ENCODE data around the gene ATP6V1E1. TPM values are rescaled to one million over a fixed set of nuclear protein-coding genes. Genes with fewer than 3 reads are reported as not detected.
A peak's percentile ranks its signal among the peaks of the same experiment; 100 is the strongest.
"Not testable (repeated sequence)": the region's sequence is repeated elsewhere in the genome, so short reads cannot be mapped to it uniquely, and the experiment has no call there.

The ATP6V1E1 gene
- total and polyA plus RNA-seq, 2 donors (not counting 1 experiment from before 2014, with no cell fraction given) = 182 to 238 TPM

DNA sequence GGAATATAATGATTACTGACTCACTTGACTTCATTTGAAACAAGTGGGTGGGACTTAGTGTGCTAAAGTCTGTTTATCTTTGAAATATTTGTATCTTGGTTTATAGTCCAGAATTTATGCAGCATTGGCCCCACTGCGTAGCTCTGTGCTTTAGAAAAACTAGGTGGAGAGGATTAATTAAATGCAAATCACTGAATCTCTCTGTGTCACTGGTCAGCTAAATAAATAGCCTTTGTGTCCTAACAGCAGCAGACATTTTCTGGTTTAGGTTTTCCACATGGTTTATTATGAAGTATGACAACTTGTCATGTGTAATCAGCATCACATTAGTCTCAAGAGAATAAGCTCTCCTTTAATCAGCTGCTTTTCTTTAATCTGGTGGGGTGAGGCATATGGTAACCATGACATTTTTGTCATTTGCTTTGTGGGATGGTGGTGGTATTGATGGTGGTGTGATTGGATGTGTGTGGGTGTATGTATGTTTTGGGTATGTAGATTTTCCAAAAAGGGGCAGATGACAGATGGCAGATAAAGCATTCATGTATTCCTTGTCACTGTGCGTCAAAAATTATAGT lies 44.0 kb upstream of the ATP6V1E1 start:
- no peaks in the 10 kb centered on the region for H3K9me3 ChIP-seq (ENCODE audit: control insufficient read depth, insufficient read depth, low read depth, low read length)
- H3K4me2 ChIP-seq (ENCODE audit: extremely low read depth, insufficient read depth, low read length) = peak overlapping the region; percentile 11
- H3K9ac ChIP-seq (ENCODE audit: insufficient read depth, low read length) = no peak overlapping the region
- H3K27me3 ChIP-seq (ENCODE audit: control insufficient read depth, insufficient read depth, low read length) = no peaks in the 10 kb centered on the region
- peak overlapping the region; percentile 17 for H3K27ac ChIP-seq (ENCODE audit: insufficient read depth, low read length)
- H3K4me1 ChIP-seq (ENCODE audit: control insufficient read depth, extremely low read depth, insufficient read depth, low read length) = peaks cover 11% of the 10 kb centered on the region
- peak; percentile 42 to 81 for DNase-seq (ENCODE audit: low read depth in 2 of 2)
- H3K79me2 ChIP-seq (ENCODE audit: control insufficient read depth, insufficient read depth, low read length) = peaks cover 4% of the 10 kb centered on the region
- H2AFZ ChIP-seq (ENCODE audit: low read length) = no peak overlapping the region
- TF ChIP-seq EZH2 (IDR thresholded peaks at IDR 0.05; ENCODE audit: low read length, missing control alignments) = no peak
- TF ChIP-seq CTCF (conservative IDR thresholded peaks at IDR 0.05 in 1 of 2, IDR thresholded peaks at IDR 0.05 in 1 of 2; ENCODE audit: low read depth in 1 of 2, low read length in 2 of 2) = no peak
- H4K20me1 ChIP-seq (ENCODE audit: control insufficient read depth, extremely low read depth, insufficient read depth, low read length) = no peaks in the 10 kb centered on the region
- H3K36me3 ChIP-seq (ENCODE audit: control insufficient read depth, insufficient read depth, low read length) = peaks cover 3% of the 10 kb centered on the region
- H3K4me3 ChIP-seq (replicated peaks in 1 of 4; ENCODE audit: control extremely low read depth in 1 of 4, insufficient read depth in 1 of 4, low read depth in 3 of 4, low read length in 4 of 4) = no peak overlapping the region

DNA sequence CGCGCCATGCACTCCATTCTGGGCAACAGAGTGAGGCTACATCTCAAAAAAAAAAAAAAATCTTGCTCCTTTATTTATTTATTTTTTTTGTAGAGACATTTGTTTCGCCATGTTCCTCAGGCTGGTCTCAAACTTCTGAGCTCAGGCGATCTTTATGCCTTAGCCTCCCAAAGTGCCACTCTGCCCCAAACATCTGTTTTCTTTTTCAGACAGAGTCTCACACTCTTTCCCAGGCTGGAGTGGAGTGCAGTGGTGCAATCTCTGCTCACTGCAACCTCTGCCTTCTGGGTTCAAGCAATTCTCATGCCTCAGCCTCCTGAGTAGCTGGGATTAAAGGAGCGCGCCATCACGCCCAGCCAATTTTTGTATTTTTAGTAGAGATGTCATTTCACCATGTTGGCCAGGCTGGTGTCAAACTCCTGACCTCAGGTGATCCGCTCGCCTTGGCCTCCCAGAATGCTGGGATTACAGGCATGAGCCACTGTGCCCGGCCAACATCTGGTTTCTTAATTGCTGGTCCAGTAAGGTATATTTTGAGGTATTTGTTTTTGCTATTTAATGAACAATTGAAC lies 43.1 kb upstream of the ATP6V1E1 start:
- H3K36me3 ChIP-seq (ENCODE audit: control insufficient read depth, insufficient read depth, low read length); H3K9me3 ChIP-seq (ENCODE audit: control insufficient read depth, insufficient read depth, low read depth, low read length); H2AFZ ChIP-seq (ENCODE audit: low read length); H3K9ac ChIP-seq (ENCODE audit: insufficient read depth, low read length); H3K27me3 ChIP-seq (ENCODE audit: control insufficient read depth, insufficient read depth, low read length); H3K4me3 ChIP-seq (replicated peaks in 1 of 4; ENCODE audit: control extremely low read depth in 1 of 4, insufficient read depth in 1 of 4, low read depth in 3 of 4, low read length in 4 of 4); H3K79me2 ChIP-seq (ENCODE audit: control insufficient read depth, insufficient read depth, low read length); H3K27ac ChIP-seq (ENCODE audit: insufficient read depth, low read length); H4K20me1 ChIP-seq (ENCODE audit: control insufficient read depth, extremely low read depth, insufficient read depth, low read length): not testable (repeated sequence)
- peaks cover 11% of the 10 kb centered on the region for H3K4me1 ChIP-seq (ENCODE audit: control insufficient read depth, extremely low read depth, insufficient read depth, low read length)
- peak overlapping the region; percentile 3 for H3K4me2 ChIP-seq (ENCODE audit: extremely low read depth, insufficient read depth, low read length)
- peak in 1 of 2 donors; percentile 34 for DNase-seq (ENCODE audit: low read depth in 2 of 2)

GRCh38 chr22:17665854-17666253 lies 37.3 kb upstream of the ATP6V1E1 start:
- Histone ChIP-seq H3K9me3 (ENCODE audit: control insufficient read depth, insufficient read depth, low read depth, low read length) (no peaks in the 10 kb centered on the region), H3K27me3 (ENCODE audit: control insufficient read depth, insufficient read depth, low read length) (no peaks in the 10 kb centered on the region), H3K36me3 (ENCODE audit: control insufficient read depth, insufficient read depth, low read length) (peaks cover 5% of the 10 kb centered on the region), H3K79me2 (ENCODE audit: control insufficient read depth, insufficient read depth, low read length) (peaks cover 1% of the 10 kb centered on the region), H3K9ac (ENCODE audit: insufficient read depth, low read length) (no peak overlapping the region), H3K27ac (ENCODE audit: insufficient read depth, low read length) (no peak overlapping the region), H3K4me3 (replicated peaks in 1 of 4; ENCODE audit: control extremely low read depth in 1 of 4, insufficient read depth in 1 of 4, low read depth in 3 of 4, low read length in 4 of 4) (no peak overlapping the region), H4K20me1 (ENCODE audit: control insufficient read depth, extremely low read depth, insufficient read depth, low read length) (no peaks in the 10 kb centered on the region), H3K4me2 (ENCODE audit: extremely low read depth, insufficient read depth, low read length) (no peak overlapping the region), H2AFZ (ENCODE audit: low read length) (no peak overlapping the region), H3K4me1 (ENCODE audit: control insufficient read depth, extremely low read depth, insufficient read depth, low read length) (no peaks in the 10 kb centered on the region)
- TF ChIP-seq EZH2 (IDR thresholded peaks at IDR 0.05; ENCODE audit: low read length, missing control alignments) = no peak
- no peak for TF ChIP-seq CTCF (conservative IDR thresholded peaks at IDR 0.05 in 1 of 2, IDR thresholded peaks at IDR 0.05 in 1 of 2; ENCODE audit: low read depth in 1 of 2, low read length in 2 of 2)
- DNase-seq (ENCODE audit: low read depth in 2 of 2) = peak in 1 of 2 donors; percentile 54

All from fibroblast of lung (primary cell).